Liver (tissue), 3 donors: ENCODE results near the gene DDX42.

Experiments
- JUND ChIP-seq, 2 donors: IDR thresholded peaks; 2 replicates each; pipeline ENCODE4 v1.6.1; 2016; ENCODE audit warnings: antibody characterized with exemption in 2 of 2
- RAD21 ChIP-seq, 2 donors: IDR thresholded peaks; 2 replicates each; pipeline ENCODE4 v1.6.1; 2016; ENCODE audit warnings: antibody characterized with exemption in 2 of 2, mild to moderate bottlenecking in 2 of 2
- TAF1 ChIP-seq: conservative IDR thresholded peaks from 2 replicates; pipeline ENCODE4 v1.6.1; 2016; ENCODE audit warnings: antibody characterized with exemption, mild to moderate bottlenecking
- TF ChIP-seq, protein P1 (sequence below): IDR thresholded peaks from 2 replicates; pipeline ENCODE4 v1.6.1; 2016; ENCODE audit warnings: antibody characterized with exemption, mild to moderate bottlenecking
- TF ChIP-seq, protein P2 (sequence below): fragments of 150-350 bp; IDR thresholded peaks from 2 replicates; pipeline ENCODE4 v1.5.1; 2017; ENCODE audit warnings: improper control_type of control experiment, low read depth, low read length; ENCODE audit not compliant: missing input control
- TF ChIP-seq, protein P3 (sequence below): IDR thresholded peaks from 2 replicates; pipeline ENCODE4 v1.6.1; 2016; ENCODE audit warnings: antibody characterized with exemption
- donor health status: healthy.
- donor health status: healthy.

DNA sequence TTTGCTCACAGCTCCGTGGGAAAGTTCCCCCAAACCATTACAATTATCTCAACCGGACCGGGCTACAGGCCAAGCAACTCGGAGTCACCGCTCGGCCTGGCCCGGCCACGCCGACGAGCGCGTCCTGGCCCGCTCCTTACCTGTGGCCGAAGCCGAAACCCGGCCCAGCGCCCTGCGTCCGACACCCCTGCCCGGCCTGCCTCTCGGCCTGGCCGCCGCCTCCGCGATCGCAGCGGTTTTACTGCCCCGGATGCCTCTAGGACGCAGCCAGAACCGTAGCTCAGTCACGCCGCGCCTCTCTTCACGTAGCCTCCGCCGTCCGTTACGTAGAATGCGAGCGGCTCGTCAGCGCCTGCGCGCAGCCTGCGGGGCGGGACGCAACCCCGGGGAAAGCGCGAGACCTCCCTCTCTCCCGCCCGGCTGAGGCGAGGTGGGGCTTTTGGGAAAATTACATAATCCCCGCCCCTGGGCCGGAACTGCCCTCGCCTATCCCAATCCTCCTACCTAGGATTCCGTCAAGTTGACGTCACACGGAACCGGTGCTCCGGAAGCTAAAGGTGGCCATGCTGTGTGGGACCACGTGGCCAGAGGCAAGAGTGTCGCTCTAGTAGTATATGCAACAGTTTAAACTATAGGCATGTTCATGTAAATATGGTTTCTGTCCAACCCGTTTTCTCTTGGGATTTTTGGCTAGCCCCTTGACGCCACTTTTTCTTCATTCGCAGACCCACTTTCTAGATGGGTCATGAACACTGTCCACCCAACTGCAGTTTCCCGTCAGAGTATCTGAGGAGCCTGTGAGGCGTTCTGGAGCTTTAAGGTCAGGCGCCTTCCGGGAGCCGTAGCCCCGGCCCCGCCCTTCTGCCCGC lies 464 bp upstream of the DDX42 start, which contains the start of gene CCDC47:
- TF ChIP-seq JUND (IDR thresholded peaks at IDR 0.05) = peak; percentile 87 to 92
- TF ChIP-seq, protein P1, sequence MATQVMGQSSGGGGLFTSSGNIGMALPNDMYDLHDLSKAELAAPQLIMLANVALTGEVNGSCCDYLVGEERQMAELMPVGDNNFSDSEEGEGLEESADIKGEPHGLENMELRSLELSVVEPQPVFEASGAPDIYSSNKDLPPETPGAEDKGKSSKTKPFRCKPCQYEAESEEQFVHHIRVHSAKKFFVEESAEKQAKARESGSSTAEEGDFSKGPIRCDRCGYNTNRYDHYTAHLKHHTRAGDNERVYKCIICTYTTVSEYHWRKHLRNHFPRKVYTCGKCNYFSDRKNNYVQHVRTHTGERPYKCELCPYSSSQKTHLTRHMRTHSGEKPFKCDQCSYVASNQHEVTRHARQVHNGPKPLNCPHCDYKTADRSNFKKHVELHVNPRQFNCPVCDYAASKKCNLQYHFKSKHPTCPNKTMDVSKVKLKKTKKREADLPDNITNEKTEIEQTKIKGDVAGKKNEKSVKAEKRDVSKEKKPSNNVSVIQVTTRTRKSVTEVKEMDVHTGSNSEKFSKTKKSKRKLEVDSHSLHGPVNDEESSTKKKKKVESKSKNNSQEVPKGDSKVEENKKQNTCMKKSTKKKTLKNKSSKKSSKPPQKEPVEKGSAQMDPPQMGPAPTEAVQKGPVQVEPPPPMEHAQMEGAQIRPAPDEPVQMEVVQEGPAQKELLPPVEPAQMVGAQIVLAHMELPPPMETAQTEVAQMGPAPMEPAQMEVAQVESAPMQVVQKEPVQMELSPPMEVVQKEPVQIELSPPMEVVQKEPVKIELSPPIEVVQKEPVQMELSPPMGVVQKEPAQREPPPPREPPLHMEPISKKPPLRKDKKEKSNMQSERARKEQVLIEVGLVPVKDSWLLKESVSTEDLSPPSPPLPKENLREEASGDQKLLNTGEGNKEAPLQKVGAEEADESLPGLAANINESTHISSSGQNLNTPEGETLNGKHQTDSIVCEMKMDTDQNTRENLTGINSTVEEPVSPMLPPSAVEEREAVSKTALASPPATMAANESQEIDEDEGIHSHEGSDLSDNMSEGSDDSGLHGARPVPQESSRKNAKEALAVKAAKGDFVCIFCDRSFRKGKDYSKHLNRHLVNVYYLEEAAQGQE = peak; percentile 45
- TF ChIP-seq, protein P2, sequence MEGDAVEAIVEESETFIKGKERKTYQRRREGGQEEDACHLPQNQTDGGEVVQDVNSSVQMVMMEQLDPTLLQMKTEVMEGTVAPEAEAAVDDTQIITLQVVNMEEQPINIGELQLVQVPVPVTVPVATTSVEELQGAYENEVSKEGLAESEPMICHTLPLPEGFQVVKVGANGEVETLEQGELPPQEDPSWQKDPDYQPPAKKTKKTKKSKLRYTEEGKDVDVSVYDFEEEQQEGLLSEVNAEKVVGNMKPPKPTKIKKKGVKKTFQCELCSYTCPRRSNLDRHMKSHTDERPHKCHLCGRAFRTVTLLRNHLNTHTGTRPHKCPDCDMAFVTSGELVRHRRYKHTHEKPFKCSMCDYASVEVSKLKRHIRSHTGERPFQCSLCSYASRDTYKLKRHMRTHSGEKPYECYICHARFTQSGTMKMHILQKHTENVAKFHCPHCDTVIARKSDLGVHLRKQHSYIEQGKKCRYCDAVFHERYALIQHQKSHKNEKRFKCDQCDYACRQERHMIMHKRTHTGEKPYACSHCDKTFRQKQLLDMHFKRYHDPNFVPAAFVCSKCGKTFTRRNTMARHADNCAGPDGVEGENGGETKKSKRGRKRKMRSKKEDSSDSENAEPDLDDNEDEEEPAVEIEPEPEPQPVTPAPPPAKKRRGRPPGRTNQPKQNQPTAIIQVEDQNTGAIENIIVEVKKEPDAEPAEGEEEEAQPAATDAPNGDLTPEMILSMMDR = no peak
- TF ChIP-seq, protein P3, sequence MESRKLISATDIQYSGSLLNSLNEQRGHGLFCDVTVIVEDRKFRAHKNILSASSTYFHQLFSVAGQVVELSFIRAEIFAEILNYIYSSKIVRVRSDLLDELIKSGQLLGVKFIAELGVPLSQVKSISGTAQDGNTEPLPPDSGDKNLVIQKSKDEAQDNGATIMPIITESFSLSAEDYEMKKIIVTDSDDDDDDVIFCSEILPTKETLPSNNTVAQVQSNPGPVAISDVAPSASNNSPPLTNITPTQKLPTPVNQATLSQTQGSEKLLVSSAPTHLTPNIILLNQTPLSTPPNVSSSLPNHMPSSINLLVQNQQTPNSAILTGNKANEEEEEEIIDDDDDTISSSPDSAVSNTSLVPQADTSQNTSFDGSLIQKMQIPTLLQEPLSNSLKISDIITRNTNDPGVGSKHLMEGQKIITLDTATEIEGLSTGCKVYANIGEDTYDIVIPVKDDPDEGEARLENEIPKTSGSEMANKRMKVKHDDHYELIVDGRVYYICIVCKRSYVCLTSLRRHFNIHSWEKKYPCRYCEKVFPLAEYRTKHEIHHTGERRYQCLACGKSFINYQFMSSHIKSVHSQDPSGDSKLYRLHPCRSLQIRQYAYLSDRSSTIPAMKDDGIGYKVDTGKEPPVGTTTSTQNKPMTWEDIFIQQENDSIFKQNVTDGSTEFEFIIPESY = peak; percentile 98
- TF ChIP-seq RAD21 (IDR thresholded peaks at IDR 0.05) = peak in 1 of 2 donors; percentile 2
- peak; percentile 77 for TF ChIP-seq TAF1
